ENCODE data around the gene CRB2.

Gene CRB2

DNA sequence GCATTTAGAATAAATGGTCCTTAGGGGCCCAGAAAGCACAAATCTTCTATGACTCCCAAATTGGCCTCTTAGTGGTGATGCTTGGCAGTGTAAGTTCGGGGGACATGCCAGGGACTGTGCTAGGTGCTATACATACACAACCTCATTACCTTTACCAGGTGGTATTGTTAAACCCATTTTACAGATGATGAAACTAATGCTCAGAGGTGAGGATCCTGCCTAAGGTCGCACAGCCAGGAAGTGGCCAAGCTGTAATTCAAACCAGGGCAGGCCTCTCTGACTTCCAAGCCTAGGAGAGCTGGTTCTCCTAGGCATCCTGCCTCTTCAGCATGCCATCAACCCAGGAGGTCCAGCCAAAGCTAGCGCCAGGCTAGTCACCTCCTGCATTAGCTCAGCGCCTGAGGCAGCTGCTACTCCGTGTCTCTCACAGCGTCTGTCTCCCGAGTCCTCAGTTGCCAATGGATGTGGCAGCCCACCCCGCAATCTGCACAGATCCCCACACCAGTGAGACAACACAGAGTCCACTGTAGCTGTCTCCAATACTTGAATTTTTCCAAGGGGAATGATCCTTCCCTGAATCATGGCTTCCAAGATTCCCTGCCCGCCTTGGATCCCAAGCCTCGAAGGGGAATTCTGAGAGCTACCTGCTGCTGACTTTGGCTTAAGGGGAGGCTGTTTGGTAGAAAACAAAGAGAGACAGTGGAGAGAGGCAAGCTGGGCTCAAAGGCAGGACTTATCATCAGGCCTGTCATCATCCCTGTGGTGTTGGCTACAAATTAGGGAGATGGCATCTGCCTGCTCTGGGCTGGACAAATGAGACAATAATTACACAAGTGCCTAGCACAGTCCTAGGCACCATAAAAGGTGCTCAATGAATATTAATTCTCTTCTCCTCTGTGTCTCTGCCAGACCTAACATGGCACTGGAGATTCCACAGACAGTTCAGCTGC lies 52.6 kb downstream of the CRB2 start:
- Histone ChIP-seq H3K4me3 (ENCODE audit: low read length in 2 of 2) (no peak overlapping the region), H2BK5ac (ENCODE audit: low read length) (no peak overlapping the region), H4K8ac (ENCODE audit: low read depth, low read length) (no peak overlapping the region), H2BK120ac (ENCODE audit: low read depth, low read length) (no peak overlapping the region), H3K4ac (ENCODE audit: low read length) (no peak overlapping the region), H3K4me2 (ENCODE audit: insufficient read depth, low read length, poor library complexity, severe bottlenecking) (no peak overlapping the region), H3K79me1 (ENCODE audit: low read depth, low read length) (no peaks in the 10 kb centered on the region), H3K18ac (ENCODE audit: low read length) (peak overlapping the region; percentile 63), H3K27me3 (ENCODE audit: control insufficient read depth in 3 of 3, insufficient read depth in 3 of 3, low read depth in 1 of 3, low read length in 3 of 3) (peaks cover 0 to 2% (median 0%) of the 10 kb centered on the region in 3 experiments), H3K14ac (ENCODE audit: low read length) (peak overlapping the region; percentile 11), H3K9me3 (replicated peaks in 1 of 2; ENCODE audit: control insufficient read depth in 2 of 2, insufficient read depth in 1 of 2, low read depth in 1 of 2, low read length in 2 of 2) (no peaks in the 10 kb centered on the region), H3K23ac (ENCODE audit: low read depth, low read length, poor library complexity) (no peak overlapping the region), H3K4me1 (ENCODE audit: control insufficient read depth in 2 of 2, insufficient read depth in 1 of 2, low read depth in 1 of 2, low read length in 2 of 2) (peaks cover 13 to 31% of the 10 kb centered on the region in 2 donors), H4K91ac (ENCODE audit: low read depth, low read length, poor library complexity) (no peak overlapping the region), H3K9ac (ENCODE audit: low read depth, low read length, poor library complexity) (no peak overlapping the region), H2BK12ac (ENCODE audit: low read length) (no peak overlapping the region), H3K27ac (replicated peaks; ENCODE audit: low read length) (no peak overlapping the region), H2AFZ (ENCODE audit: low read length) (no peak overlapping the region), H3K36me3 (replicated peaks in 1 of 2; ENCODE audit: control insufficient read depth in 2 of 2, insufficient read depth in 2 of 2, low read length in 2 of 2) (no peaks in the 10 kb centered on the region), H2BK15ac (ENCODE audit: low read length) (no peak overlapping the region), H2AK5ac (ENCODE audit: low read depth, low read length) (peak overlapping the region; percentile 6)
- no peak for DNase-seq (ENCODE audit: low spot score)
- WGBS, 2 donors (ENCODE audit: extremely low coverage in 2 of 2, insufficient read length in 2 of 2, insufficient replicate concordance in 1 of 2), result no CpG with 5 or more reads among the region's 10 CpGs

- Histone ChIP-seq H3K9me3 (replicated peaks in 1 of 2; ENCODE audit: control insufficient read depth in 2 of 2, insufficient read depth in 1 of 2, low read depth in 1 of 2, low read length in 2 of 2) (no peaks in the 10 kb centered on the region), H4K91ac (ENCODE audit: low read depth, low read length, poor library complexity) (no peak overlapping the region), H2AFZ (ENCODE audit: low read length) (no peak overlapping the region), H2BK12ac (ENCODE audit: low read length) (no peak overlapping the region), H3K4ac (ENCODE audit: low read length) (no peak overlapping the region), H2BK5ac (ENCODE audit: low read length) (no peak overlapping the region), H2AK5ac (ENCODE audit: low read depth, low read length) (no peak overlapping the region), H3K36me3 (replicated peaks in 1 of 2; ENCODE audit: control insufficient read depth in 2 of 2, insufficient read depth in 2 of 2, low read length in 2 of 2) (no peaks in the 10 kb centered on the region), H4K8ac (ENCODE audit: low read depth, low read length) (no peak overlapping the region), H3K27me3 (ENCODE audit: control insufficient read depth in 3 of 3, insufficient read depth in 3 of 3, low read depth in 1 of 3, low read length in 3 of 3) (no peaks in the 10 kb centered on the region), H3K79me1 (ENCODE audit: low read depth, low read length) (no peaks in the 10 kb centered on the region), H2BK120ac (ENCODE audit: low read depth, low read length) (no peak overlapping the region), H3K4me3 (ENCODE audit: low read length in 2 of 2) (peak overlapping the region in 1 of 2 donors; percentile 6), H3K4me2 (ENCODE audit: insufficient read depth, low read length, poor library complexity, severe bottlenecking) (no peak overlapping the region), H3K27ac (replicated peaks; ENCODE audit: low read length) (no peak overlapping the region), H3K14ac (ENCODE audit: low read length) (no peak overlapping the region), H3K18ac (ENCODE audit: low read length) (peak overlapping the region; percentile 1), H3K4me1 (ENCODE audit: control insufficient read depth in 2 of 2, insufficient read depth in 1 of 2, low read depth in 1 of 2, low read length in 2 of 2) (peaks cover 12 to 25% of the 10 kb centered on the region in 2 donors), H2BK15ac (ENCODE audit: low read length) (no peak overlapping the region), H3K23ac (ENCODE audit: low read depth, low read length, poor library complexity) (peak overlapping the region; percentile 0), H3K9ac (ENCODE audit: low read depth, low read length, poor library complexity) (no peak overlapping the region)
- WGBS, 2 donors (ENCODE audit: extremely low coverage in 2 of 2, insufficient read length in 2 of 2, insufficient replicate concordance in 1 of 2), result no CpG with 5 or more reads among the region's 12 CpGs
- no peak for DNase-seq (ENCODE audit: low spot score)
These were observed 54.4 kb downstream of the CRB2 start for GRCh38 chr9:123410281-123410910.

DNA sequence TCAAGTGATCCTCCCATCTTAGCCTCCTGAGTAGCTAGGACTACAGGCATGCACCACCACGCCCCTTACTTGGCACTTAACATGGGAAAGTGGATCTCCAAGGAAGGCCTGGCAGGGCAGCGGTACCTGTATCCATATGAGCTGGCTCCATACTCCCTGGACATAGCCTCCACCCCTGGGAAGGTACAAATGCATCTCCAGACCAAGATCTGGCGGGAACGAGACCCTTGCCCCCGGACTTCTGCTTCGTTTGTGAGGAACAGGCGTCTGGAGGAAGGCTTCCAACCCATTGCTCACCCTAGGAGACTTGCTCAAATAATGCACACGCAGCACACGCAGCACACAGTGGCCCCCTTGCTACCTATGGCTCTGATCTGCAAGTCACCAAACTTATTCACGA lies 55.2 kb downstream of the CRB2 start:
- no peak overlapping the region for H2BK5ac ChIP-seq (ENCODE audit: low read length)
- peaks cover 14 to 21% of the 10 kb centered on the region in 2 donors for H3K4me1 ChIP-seq (ENCODE audit: control insufficient read depth in 2 of 2, insufficient read depth in 1 of 2, low read depth in 1 of 2, low read length in 2 of 2)
- H3K27ac ChIP-seq (replicated peaks; ENCODE audit: low read length), result no peak overlapping the region
- no peaks in the 10 kb centered on the region for H3K27me3 ChIP-seq (ENCODE audit: control insufficient read depth in 3 of 3, insufficient read depth in 3 of 3, low read depth in 1 of 3, low read length in 3 of 3)
- no peaks in the 10 kb centered on the region for H3K9me3 ChIP-seq (replicated peaks in 1 of 2; ENCODE audit: control insufficient read depth in 2 of 2, insufficient read depth in 1 of 2, low read depth in 1 of 2, low read length in 2 of 2)
- no peak overlapping the region for H3K9ac ChIP-seq (ENCODE audit: low read depth, low read length, poor library complexity)
- no peak overlapping the region for H2AFZ ChIP-seq (ENCODE audit: low read length)
- no peak overlapping the region for H3K18ac ChIP-seq (ENCODE audit: low read length)
- no peak overlapping the region for H3K4ac ChIP-seq (ENCODE audit: low read length)
- no peak overlapping the region for H4K8ac ChIP-seq (ENCODE audit: low read depth, low read length)
- peaks cover 0 to 2% of the 10 kb centered on the region in 2 donors for H3K36me3 ChIP-seq (replicated peaks in 1 of 2; ENCODE audit: control insufficient read depth in 2 of 2, insufficient read depth in 2 of 2, low read length in 2 of 2)
- no CpG with 5 or more reads among the region's 10 CpGs for WGBS, 2 donors (ENCODE audit: extremely low coverage in 2 of 2, insufficient read length in 2 of 2, insufficient replicate concordance in 1 of 2)
- H3K23ac ChIP-seq (ENCODE audit: low read depth, low read length, poor library complexity), result no peak overlapping the region
- no peak overlapping the region for H2BK12ac ChIP-seq (ENCODE audit: low read length)
- H3K4me3 ChIP-seq (ENCODE audit: low read length in 2 of 2), result no peak overlapping the region
- H3K14ac ChIP-seq (ENCODE audit: low read length), result no peak overlapping the region
- H3K4me2 ChIP-seq (ENCODE audit: insufficient read depth, low read length, poor library complexity, severe bottlenecking), result no peak overlapping the region
- no peak overlapping the region for H2BK120ac ChIP-seq (ENCODE audit: low read depth, low read length)
- no peak for DNase-seq (ENCODE audit: low spot score)
- no peak overlapping the region for H2BK15ac ChIP-seq (ENCODE audit: low read length)
- peak overlapping the region; percentile 54 for H2AK5ac ChIP-seq (ENCODE audit: low read depth, low read length)
- H3K79me1 ChIP-seq (ENCODE audit: low read depth, low read length), result no peaks in the 10 kb centered on the region
- no peak overlapping the region for H4K91ac ChIP-seq (ENCODE audit: low read depth, low read length, poor library complexity)

DNA sequence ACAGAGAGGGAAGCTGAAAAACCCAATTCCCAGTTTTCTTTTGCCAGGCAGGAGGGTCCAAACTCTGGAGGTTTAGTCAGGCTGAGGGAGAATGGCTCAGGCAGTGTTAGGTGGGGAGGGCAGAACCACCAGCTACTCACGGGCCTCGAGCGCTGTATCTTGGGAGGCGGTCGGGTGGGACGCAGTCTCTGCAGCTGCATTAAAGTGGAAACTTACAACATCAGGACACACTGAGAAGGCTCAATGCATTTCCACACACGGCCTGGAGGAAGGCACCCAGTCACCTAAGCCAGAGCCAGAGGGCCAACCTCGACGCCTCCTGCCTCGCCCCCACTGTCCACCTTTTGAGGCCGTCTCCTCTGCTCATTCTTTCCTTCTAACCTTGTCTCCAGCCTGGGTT lies 55.6 kb downstream of the CRB2 start:
- H4K91ac ChIP-seq (ENCODE audit: low read depth, low read length, poor library complexity), result no peak overlapping the region
- peaks cover 11 to 17% of the 10 kb centered on the region in 2 donors for H3K4me1 ChIP-seq (ENCODE audit: control insufficient read depth in 2 of 2, insufficient read depth in 1 of 2, low read depth in 1 of 2, low read length in 2 of 2)
- peak overlapping the region; percentile 79 for H3K14ac ChIP-seq (ENCODE audit: low read length)
- WGBS, 2 donors (ENCODE audit: extremely low coverage in 2 of 2, insufficient read length in 2 of 2, insufficient replicate concordance in 1 of 2), result no CpG with 5 or more reads among the region's 11 CpGs
- no peaks in the 10 kb centered on the region for H3K79me1 ChIP-seq (ENCODE audit: low read depth, low read length)
- H4K8ac ChIP-seq (ENCODE audit: low read depth, low read length), result no peak overlapping the region
- H2BK5ac ChIP-seq (ENCODE audit: low read length), result no peak overlapping the region
- no peak overlapping the region for H3K18ac ChIP-seq (ENCODE audit: low read length)
- no peak overlapping the region for H2AFZ ChIP-seq (ENCODE audit: low read length)
- no peak overlapping the region for H3K4me2 ChIP-seq (ENCODE audit: insufficient read depth, low read length, poor library complexity, severe bottlenecking)
- H2BK120ac ChIP-seq (ENCODE audit: low read depth, low read length), result no peak overlapping the region
- H3K36me3 ChIP-seq (replicated peaks in 1 of 2; ENCODE audit: control insufficient read depth in 2 of 2, insufficient read depth in 2 of 2, low read length in 2 of 2), result peaks cover 0 to 2% of the 10 kb centered on the region in 2 donors
- no peak for DNase-seq (ENCODE audit: low spot score)
- peak overlapping the region; percentile 54 for H2AK5ac ChIP-seq (ENCODE audit: low read depth, low read length)
- no peaks in the 10 kb centered on the region for H3K9me3 ChIP-seq (replicated peaks in 1 of 2; ENCODE audit: control insufficient read depth in 2 of 2, insufficient read depth in 1 of 2, low read depth in 1 of 2, low read length in 2 of 2)
- H3K4me3 ChIP-seq (ENCODE audit: low read length in 2 of 2), result no peak overlapping the region
- H3K9ac ChIP-seq (ENCODE audit: low read depth, low read length, poor library complexity), result no peak overlapping the region
- H3K27me3 ChIP-seq (ENCODE audit: control insufficient read depth in 3 of 3, insufficient read depth in 3 of 3, low read depth in 1 of 3, low read length in 3 of 3), result no peaks in the 10 kb centered on the region
- no peak overlapping the region for H3K23ac ChIP-seq (ENCODE audit: low read depth, low read length, poor library complexity)
- no peak overlapping the region for H3K4ac ChIP-seq (ENCODE audit: low read length)
- no peak overlapping the region for H2BK12ac ChIP-seq (ENCODE audit: low read length)
- H2BK15ac ChIP-seq (ENCODE audit: low read length), result no peak overlapping the region
- H3K27ac ChIP-seq (replicated peaks; ENCODE audit: low read length), result no peak overlapping the region

All from neuronal stem cell (in vitro differentiated cells).